Measurements from ENCODE around the gene ADIPOR2.
A peak's percentile ranks its signal among the peaks of the same experiment; 100 is the strongest.

Gene ADIPOR2

DNA sequence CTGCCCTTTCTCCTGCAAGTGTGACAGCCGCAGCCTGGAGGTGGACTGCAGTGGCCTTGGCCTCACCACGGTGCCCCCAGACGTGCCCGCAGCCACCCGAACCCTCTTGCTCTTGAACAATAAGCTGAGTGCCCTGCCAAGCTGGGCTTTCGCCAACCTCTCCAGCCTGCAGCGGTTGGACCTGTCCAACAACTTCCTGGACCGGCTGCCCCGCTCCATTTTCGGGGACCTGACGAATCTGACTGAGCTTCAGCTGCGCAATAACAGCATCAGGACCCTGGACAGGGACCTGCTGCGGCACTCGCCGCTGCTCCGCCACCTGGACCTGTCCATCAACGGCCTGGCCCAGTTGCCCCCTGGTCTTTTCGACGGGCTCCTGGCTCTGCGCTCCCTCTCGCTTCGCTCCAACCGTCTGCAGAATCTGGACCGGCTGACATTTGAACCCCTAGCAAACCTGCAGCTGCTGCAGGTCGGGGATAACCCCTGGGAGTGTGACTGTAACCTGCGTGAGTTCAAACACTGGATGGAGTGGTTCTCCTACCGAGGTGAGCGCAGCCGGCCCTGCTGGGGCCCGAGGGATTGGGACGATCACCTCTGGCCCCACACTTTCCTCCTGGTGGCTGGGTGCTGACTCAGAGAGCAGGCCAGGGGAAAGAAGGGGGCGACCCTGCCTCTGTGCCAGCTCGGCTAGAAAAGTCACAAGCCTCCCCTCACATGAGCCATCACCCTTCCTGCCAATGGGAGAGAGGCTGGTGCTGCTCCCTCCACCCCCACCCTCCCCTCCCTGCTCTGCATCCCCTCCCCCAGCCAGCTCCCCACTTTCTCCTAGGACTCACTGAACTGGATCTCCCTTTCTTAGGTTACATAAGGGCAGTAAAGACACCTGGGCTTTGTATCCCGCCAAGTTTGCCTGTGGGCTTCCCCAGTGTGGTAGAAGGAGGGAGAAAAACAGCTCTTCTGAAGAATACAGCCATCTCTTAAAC lies 140.4 kb downstream of the ADIPOR2 start:
- Histone ChIP-seq H3K36me3 (ENCODE audit: insufficient read depth, insufficient read length, low read length) (no peaks in the 10 kb centered on the region), H3K9ac (ENCODE audit: insufficient read length, low read depth) (no peak overlapping the region), H3K4me3 (ENCODE audit: insufficient read length, low read depth) (no peak overlapping the region), H3K4me1 (ENCODE audit: insufficient read depth, insufficient read length) (peaks cover 13% of the 10 kb centered on the region), H3K27me3 (ENCODE audit: insufficient read depth, insufficient read length) (peaks cover 2% of the 10 kb centered on the region), H3K9me3 (ENCODE audit: insufficient read depth, low read length) (no peaks in the 10 kb centered on the region)
- TF ChIP-seq SUZ12 (IDR thresholded peaks at IDR 0.05; ENCODE audit: extremely low read depth, insufficient read depth, insufficient read length) (no peak), YY1 (IDR thresholded peaks at IDR 0.05; ENCODE audit: insufficient read depth, insufficient read length) (no peak), ZNF274 (IDR thresholded peaks at IDR 0.05; ENCODE audit: low read depth, low read length) (no peak)
- peak; percentile 54 for DNase-seq (ENCODE audit: low read depth, low spot score)

DNA sequence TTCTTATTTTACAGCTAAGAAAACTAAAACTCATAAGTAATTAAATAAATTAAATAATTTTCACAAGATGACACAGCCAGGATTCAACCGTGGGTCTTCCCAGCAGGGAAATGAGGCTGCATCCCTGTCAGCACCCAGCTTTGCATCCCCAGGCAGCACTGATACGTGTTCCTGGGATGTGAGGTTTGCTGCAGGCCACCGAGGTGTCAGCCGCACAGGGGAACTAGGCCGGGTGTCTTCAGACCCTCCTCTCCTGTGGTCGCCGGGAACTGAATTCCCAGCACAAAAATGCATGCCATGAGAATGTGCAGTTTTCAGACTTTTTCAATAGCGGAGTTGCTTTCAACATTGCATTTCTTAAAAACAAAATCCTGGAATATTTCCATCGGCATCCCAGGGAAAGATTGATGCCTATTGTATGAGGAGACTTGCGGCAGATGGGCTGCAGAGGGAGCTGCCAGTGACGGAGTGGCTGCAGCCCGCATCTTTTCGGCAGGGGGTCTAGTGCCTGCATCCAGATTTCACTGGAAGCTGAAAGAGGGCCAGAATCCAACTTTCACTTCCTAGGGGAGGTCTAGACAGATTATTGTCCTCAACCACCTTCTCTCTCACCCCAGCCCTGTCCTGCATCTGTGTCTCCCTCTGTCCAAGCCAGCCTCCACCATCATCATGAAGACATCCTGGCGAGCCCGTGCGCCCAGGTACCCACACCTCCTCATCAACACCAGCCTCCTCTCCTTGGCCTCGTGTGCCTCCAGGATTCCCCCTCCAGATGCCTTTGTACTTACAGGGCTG lies 142.1 kb downstream of the ADIPOR2 start:
- H3K27me3 ChIP-seq (ENCODE audit: insufficient read depth, insufficient read length) = peaks cover 2% of the 10 kb centered on the region
- H3K9me3 ChIP-seq (ENCODE audit: insufficient read depth, low read length) = no peaks in the 10 kb centered on the region
- no peak for DNase-seq (ENCODE audit: low read depth, low spot score)
- TF ChIP-seq SUZ12 (IDR thresholded peaks at IDR 0.05; ENCODE audit: extremely low read depth, insufficient read depth, insufficient read length) = no peak
- TF ChIP-seq YY1 (IDR thresholded peaks at IDR 0.05; ENCODE audit: insufficient read depth, insufficient read length) = no peak
- no peak for TF ChIP-seq ZNF274 (IDR thresholded peaks at IDR 0.05; ENCODE audit: low read depth, low read length)
- H3K4me1 ChIP-seq (ENCODE audit: insufficient read depth, insufficient read length) = peaks cover 19% of the 10 kb centered on the region
- no peaks in the 10 kb centered on the region for H3K36me3 ChIP-seq (ENCODE audit: insufficient read depth, insufficient read length, low read length)
- no peak overlapping the region for H3K9ac ChIP-seq (ENCODE audit: insufficient read length, low read depth)
- H3K4me3 ChIP-seq (ENCODE audit: insufficient read length, low read depth) = no peak overlapping the region

DNA sequence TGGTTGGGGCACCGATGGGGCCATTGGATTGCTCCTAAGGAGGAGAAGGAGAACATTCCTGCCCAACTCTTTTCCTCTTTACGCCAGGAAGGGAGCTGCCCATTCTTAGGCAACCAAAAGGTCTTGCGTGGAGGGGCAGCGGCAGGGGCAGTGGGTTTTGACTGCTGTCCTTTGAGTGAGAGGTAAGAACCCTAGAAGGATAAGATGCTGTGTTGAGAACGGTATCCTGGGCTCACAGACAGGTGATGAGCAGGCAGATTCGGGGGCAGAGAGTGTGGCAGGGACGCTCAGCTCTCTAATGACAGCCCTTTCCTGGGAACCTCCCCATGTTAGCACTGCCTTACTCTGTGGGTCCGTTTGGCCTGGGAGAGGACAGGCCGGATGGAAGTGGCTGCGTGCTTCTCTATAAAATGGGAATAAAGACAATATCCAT lies 142.7 kb downstream of the ADIPOR2 start:
- peaks cover 2% of the 10 kb centered on the region for H3K27me3 ChIP-seq (ENCODE audit: insufficient read depth, insufficient read length)
- H3K9me3 ChIP-seq (ENCODE audit: insufficient read depth, low read length) = no peaks in the 10 kb centered on the region
- DNase-seq (ENCODE audit: low read depth, low spot score) = no peak
- H3K4me1 ChIP-seq (ENCODE audit: insufficient read depth, insufficient read length) = peaks cover 21% of the 10 kb centered on the region
- H3K9ac ChIP-seq (ENCODE audit: insufficient read length, low read depth) = no peak overlapping the region
- H3K4me3 ChIP-seq (ENCODE audit: insufficient read length, low read depth) = no peak overlapping the region
- H3K36me3 ChIP-seq (ENCODE audit: insufficient read depth, insufficient read length, low read length) = no peaks in the 10 kb centered on the region
- no peak for TF ChIP-seq ZNF274 (IDR thresholded peaks at IDR 0.05; ENCODE audit: low read depth, low read length)
- no peak for TF ChIP-seq YY1 (IDR thresholded peaks at IDR 0.05; ENCODE audit: insufficient read depth, insufficient read length)
- TF ChIP-seq SUZ12 (IDR thresholded peaks at IDR 0.05; ENCODE audit: extremely low read depth, insufficient read depth, insufficient read length) = no peak

DNA sequence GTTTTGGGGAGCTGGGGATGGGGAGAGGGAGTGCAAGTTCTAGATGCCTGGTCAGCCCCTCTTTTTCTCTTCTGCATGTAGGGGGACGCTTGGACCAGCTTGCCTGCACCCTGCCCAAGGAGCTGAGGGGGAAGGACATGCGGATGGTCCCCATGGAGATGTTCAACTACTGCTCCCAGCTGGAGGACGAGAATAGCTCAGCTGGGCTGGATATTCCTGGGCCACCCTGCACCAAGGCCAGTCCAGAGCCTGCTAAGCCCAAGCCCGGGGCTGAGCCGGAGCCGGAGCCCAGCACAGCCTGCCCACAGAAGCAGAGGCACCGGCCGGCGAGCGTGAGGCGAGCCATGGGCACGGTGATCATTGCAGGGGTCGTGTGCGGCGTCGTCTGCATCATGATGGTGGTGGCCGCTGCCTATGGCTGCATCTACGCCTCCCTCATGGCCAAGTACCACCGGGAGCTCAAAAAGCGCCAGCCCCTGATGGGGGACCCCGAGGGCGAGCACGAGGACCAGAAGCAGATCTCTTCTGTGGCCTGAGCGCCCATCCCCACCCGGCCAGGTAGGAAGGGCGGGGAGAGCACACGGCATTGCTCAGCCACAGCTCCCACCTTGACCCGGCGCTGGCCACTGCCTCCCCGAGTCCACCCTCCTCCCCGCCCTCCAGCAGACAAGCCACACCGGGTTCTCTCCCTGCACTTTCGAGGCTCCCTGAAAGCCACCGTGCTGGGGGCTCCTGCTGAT lies 143.5 kb downstream of the ADIPOR2 start:
- no peaks in the 10 kb centered on the region for H3K36me3 ChIP-seq (ENCODE audit: insufficient read depth, insufficient read length, low read length)
- H3K9ac ChIP-seq (ENCODE audit: insufficient read length, low read depth) = no peak overlapping the region
- H3K27me3 ChIP-seq (ENCODE audit: insufficient read depth, insufficient read length) = peaks cover 2% of the 10 kb centered on the region
- no peak overlapping the region for H3K4me3 ChIP-seq (ENCODE audit: insufficient read length, low read depth)
- no peaks in the 10 kb centered on the region for H3K9me3 ChIP-seq (ENCODE audit: insufficient read depth, low read length)
- H3K4me1 ChIP-seq (ENCODE audit: insufficient read depth, insufficient read length) = peaks cover 21% of the 10 kb centered on the region
- TF ChIP-seq SUZ12 (IDR thresholded peaks at IDR 0.05; ENCODE audit: extremely low read depth, insufficient read depth, insufficient read length) (no peak), YY1 (IDR thresholded peaks at IDR 0.05; ENCODE audit: insufficient read depth, insufficient read length) (no peak), ZNF274 (IDR thresholded peaks at IDR 0.05; ENCODE audit: low read depth, low read length) (no peak)
- no peak for DNase-seq (ENCODE audit: low read depth, low spot score)

DNA sequence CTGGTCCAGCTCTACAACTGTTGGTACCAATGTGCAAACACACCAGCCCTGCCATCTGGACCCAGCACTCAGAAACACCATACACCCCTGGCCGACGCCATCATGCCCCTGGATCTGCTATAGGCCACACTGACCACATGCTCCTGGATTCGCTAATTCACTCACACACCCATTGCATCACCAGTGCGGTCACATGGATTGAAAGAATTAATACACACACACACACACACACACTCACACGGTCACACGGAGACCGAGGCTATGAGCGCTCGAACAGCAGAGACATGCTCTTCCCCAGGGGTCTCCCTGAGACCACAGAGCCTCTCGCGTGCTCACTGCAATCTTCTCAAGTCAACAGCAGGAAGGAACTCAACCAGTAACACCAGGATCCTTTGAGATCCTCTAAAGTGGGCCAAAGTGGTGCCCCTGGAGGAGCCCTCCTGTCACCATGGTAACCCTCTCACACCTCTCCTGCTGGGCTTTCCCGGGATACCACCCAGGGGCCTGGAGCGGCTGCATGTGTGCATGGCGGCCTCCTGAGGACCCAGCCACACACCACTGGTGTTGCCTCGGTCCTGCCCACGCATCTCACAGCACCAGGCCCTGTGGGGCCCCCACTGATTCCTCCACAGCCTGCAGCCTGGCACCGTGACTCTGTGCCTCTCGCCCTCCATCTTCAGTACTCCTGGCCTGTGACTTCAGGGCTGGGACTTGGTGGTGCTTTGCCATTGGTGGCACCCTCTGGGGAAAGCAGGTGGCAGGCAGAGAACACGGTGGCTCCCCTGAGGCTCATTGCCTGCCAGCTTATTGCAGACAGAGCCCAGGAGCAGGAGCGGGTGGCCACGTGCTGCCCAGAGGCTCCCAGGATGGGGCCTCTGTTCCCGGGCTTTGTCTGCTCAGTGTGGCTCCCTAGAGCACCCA lies 144.6 kb downstream of the ADIPOR2 start:
- TF ChIP-seq SUZ12 (IDR thresholded peaks at IDR 0.05; ENCODE audit: extremely low read depth, insufficient read depth, insufficient read length) = no peak
- TF ChIP-seq ZNF274 (IDR thresholded peaks at IDR 0.05; ENCODE audit: low read depth, low read length) = no peak
- no peak for TF ChIP-seq YY1 (IDR thresholded peaks at IDR 0.05; ENCODE audit: insufficient read depth, insufficient read length)
- no peaks in the 10 kb centered on the region for H3K36me3 ChIP-seq (ENCODE audit: insufficient read depth, insufficient read length, low read length)
- H3K4me1 ChIP-seq (ENCODE audit: insufficient read depth, insufficient read length) = peaks cover 22% of the 10 kb centered on the region
- H3K9ac ChIP-seq (ENCODE audit: insufficient read length, low read depth) = no peak overlapping the region
- H3K9me3 ChIP-seq (ENCODE audit: insufficient read depth, low read length) = no peaks in the 10 kb centered on the region
- H3K4me3 ChIP-seq (ENCODE audit: insufficient read length, low read depth) = no peak overlapping the region
- peaks cover 2% of the 10 kb centered on the region for H3K27me3 ChIP-seq (ENCODE audit: insufficient read depth, insufficient read length)
- DNase-seq (ENCODE audit: low read depth, low spot score) = no peak

DNA sequence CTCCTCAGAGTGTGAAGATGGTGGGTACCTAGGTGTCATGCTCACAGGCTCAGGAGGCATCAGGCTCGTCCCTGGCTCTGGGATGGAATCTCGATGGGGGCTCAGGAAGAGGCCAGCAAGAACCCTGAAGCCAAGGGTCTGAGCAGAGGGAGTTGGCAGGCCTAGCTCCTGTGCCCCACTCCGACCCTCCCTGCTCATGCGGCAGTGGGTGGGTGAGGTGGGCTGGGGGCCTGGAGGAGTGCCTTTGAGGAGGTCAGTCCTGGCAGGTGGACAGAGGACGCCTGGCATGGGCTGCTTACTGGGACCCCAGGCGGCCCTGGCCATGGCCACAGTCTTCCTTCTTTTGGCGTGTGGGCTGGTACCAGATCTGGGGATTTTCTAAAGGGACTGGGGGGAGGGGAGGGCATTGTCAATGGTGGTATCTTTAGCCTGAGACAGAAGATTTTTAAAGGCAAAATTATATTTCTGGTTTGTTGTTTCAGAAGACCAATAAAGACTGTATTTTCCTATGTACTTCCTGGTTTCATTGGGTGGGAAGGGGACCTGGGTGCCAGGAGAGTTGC lies 145.5 kb downstream of the ADIPOR2 start:
- H3K36me3 ChIP-seq (ENCODE audit: insufficient read depth, insufficient read length, low read length) = no peaks in the 10 kb centered on the region
- TF ChIP-seq YY1 (IDR thresholded peaks at IDR 0.05; ENCODE audit: insufficient read depth, insufficient read length) (no peak), SUZ12 (IDR thresholded peaks at IDR 0.05; ENCODE audit: extremely low read depth, insufficient read depth, insufficient read length) (no peak), ZNF274 (IDR thresholded peaks at IDR 0.05; ENCODE audit: low read depth, low read length) (no peak)
- no peak for DNase-seq (ENCODE audit: low read depth, low spot score)
- H3K9ac ChIP-seq (ENCODE audit: insufficient read length, low read depth) = no peak overlapping the region
- H3K9me3 ChIP-seq (ENCODE audit: insufficient read depth, low read length) = no peaks in the 10 kb centered on the region
- peaks cover 22% of the 10 kb centered on the region for H3K4me1 ChIP-seq (ENCODE audit: insufficient read depth, insufficient read length)
- peaks cover 2% of the 10 kb centered on the region for H3K27me3 ChIP-seq (ENCODE audit: insufficient read depth, insufficient read length)
- H3K4me3 ChIP-seq (ENCODE audit: insufficient read length, low read depth) = no peak overlapping the region
